Neuronal stem cell (in vitro differentiated cells): Measurements from ENCODE around the gene C1orf141.

Source experiments
- DNase-seq: peaks from one replicate; pipeline ENCODE4 v3.0.0-alpha.2; 2013; ENCODE audit warnings: low spot score
- H2AFZ ChIP-seq: one replicate; pipeline ENCODE4 v1.6.1; 2013; ENCODE audit warnings: mild to moderate bottlenecking, low read length, inconsistent platforms
- H2AK5ac ChIP-seq: 2 replicates; pipeline ENCODE4 v1.6.1; 2013; ENCODE audit warnings: low read depth, mild to moderate bottlenecking, inconsistent platforms, low read length, moderate library complexity, mixed read lengths
- H2BK120ac ChIP-seq: 2 replicates; pipeline ENCODE4 v1.6.1; 2013; ENCODE audit warnings: low read depth, mild to moderate bottlenecking, inconsistent platforms, low read length, moderate library complexity, mixed read lengths
- H2BK12ac ChIP-seq: one replicate; pipeline ENCODE4 v1.6.1; 2013; ENCODE audit warnings: low read length, inconsistent platforms
- H2BK15ac ChIP-seq: 2 replicates; pipeline ENCODE4 v1.6.1; 2013; ENCODE audit warnings: mild to moderate bottlenecking, low read length, inconsistent platforms, mixed read lengths
- H2BK5ac ChIP-seq: one replicate; pipeline ENCODE4 v1.6.1; 2013; ENCODE audit warnings: inconsistent platforms, mild to moderate bottlenecking, low read length, moderate library complexity
- H3K14ac ChIP-seq: one replicate; pipeline ENCODE4 v1.6.1; 2013; ENCODE audit warnings: low read length, inconsistent platforms
- H3K18ac ChIP-seq: 2 replicates; pipeline ENCODE4 v1.6.1; 2013; ENCODE audit warnings: low read length, inconsistent platforms
- H3K23ac ChIP-seq: 2 replicates; pipeline ENCODE4 v1.6.1; 2013; ENCODE audit warnings: low read depth, mild to moderate bottlenecking, mixed read lengths, low read length, inconsistent platforms; ENCODE audit not compliant: poor library complexity
- H3K27ac ChIP-seq: replicated peaks from 3 replicates; pipeline ENCODE4 v1.5.1; 2013; ENCODE audit warnings: low read length, inconsistent platforms
- H3K27me3 ChIP-seq, 3 experiments: 2 replicates each; pipeline ENCODE4 v1.6.1; 2013; ENCODE audit warnings: low read length in 3 of 3, mild to moderate bottlenecking in 2 of 3, inconsistent platforms in 1 of 3, low read depth in 1 of 3, mixed read lengths in 1 of 3, moderate library complexity in 1 of 3; ENCODE audit not compliant: control insufficient read depth in 3 of 3, insufficient read depth in 3 of 3
- H3K36me3 ChIP-seq, 2 donors: replicated peaks in 1 of 2; 2 replicates each; pipeline ENCODE4 v1.6.1; 2013; ENCODE audit warnings: low read length in 2 of 2; ENCODE audit not compliant: control insufficient read depth in 2 of 2, insufficient read depth in 2 of 2
- H3K4ac ChIP-seq: 2 replicates; pipeline ENCODE4 v1.6.1; 2013; ENCODE audit warnings: inconsistent platforms, mild to moderate bottlenecking, low read length, moderate library complexity
- H3K4me1 ChIP-seq, 2 donors: 1 replicate in 1 of 2; 2 replicates in 1 of 2; pipeline ENCODE4 v1.6.1; 2013; ENCODE audit warnings: low read length in 2 of 2, low read depth in 1 of 2; ENCODE audit not compliant: control insufficient read depth in 2 of 2, insufficient read depth in 1 of 2
- H3K4me2 ChIP-seq: one replicate; pipeline ENCODE4 v1.6.1; 2013; ENCODE audit warnings: mild to moderate bottlenecking, low read length, inconsistent platforms; ENCODE audit not compliant: insufficient read depth, poor library complexity, severe bottlenecking
- H3K4me3 ChIP-seq, 2 donors: 2 replicates each; pipeline ENCODE4 v1.5.1; 2013; ENCODE audit warnings: low read length in 2 of 2, mild to moderate bottlenecking in 2 of 2, inconsistent platforms in 1 of 2, moderate library complexity in 1 of 2
- H3K79me1 ChIP-seq: one replicate; pipeline ENCODE4 v1.6.1; 2013; ENCODE audit warnings: low read depth, mild to moderate bottlenecking, inconsistent platforms, low read length, moderate library complexity
- H3K9ac ChIP-seq: one replicate; pipeline ENCODE4 v1.6.1; 2013; ENCODE audit warnings: mild to moderate bottlenecking, low read depth, low read length, inconsistent platforms; ENCODE audit not compliant: poor library complexity
- H3K9me3 ChIP-seq, 2 donors: replicated peaks in 1 of 2; 2 replicates each; pipeline versions ENCODE3 to v1.6.1; 2013; ENCODE audit warnings: low read length in 2 of 2, mild to moderate bottlenecking in 2 of 2, inconsistent platforms in 1 of 2, low read depth in 1 of 2, mixed read lengths in 1 of 2, moderate library complexity in 1 of 2; ENCODE audit not compliant: control insufficient read depth in 2 of 2, insufficient read depth in 1 of 2
- H4K8ac ChIP-seq: one replicate; pipeline ENCODE4 v1.6.1; 2013; ENCODE audit warnings: low read depth, mild to moderate bottlenecking, inconsistent platforms, low read length, moderate library complexity
- H4K91ac ChIP-seq: one replicate; pipeline ENCODE4 v1.6.1; 2013; ENCODE audit warnings: low read length, low read depth, mild to moderate bottlenecking, inconsistent platforms; ENCODE audit not compliant: poor library complexity
- WGBS, 2 donors: extraction: QIAGEN DNeasy Blood & Tissue Kit; methylation state at CpG; one replicate each; pipeline ENCODE4 v1.1.7; 2013; ENCODE audit warnings: missing lambda C conversion rate in 2 of 2, mixed read lengths in 1 of 2; ENCODE audit not compliant: insufficient read length in 2 of 2, insufficient replicate concordance in 1 of 2; ENCODE audit errors: extremely low coverage in 2 of 2; 5-methylcytosine and 5-hydroxymethylcytosine counted together

The C1orf141 gene

GRCh38 chr1:67171978-67172377 lies 37.2 kb upstream of the C1orf141 start:
- Histone ChIP-seq H3K9me3 (no peaks in the 10 kb centered on the region), H2BK120ac (no peak overlapping the region), H3K9ac (no peak overlapping the region), H3K4me3 (no peak overlapping the region), H4K91ac (no peak overlapping the region), H3K79me1 (no peaks in the 10 kb centered on the region), H3K18ac (no peak overlapping the region), H2AK5ac (no peak overlapping the region), H3K4me1 (no peaks in the 10 kb centered on the region), H3K14ac (no peak overlapping the region), H2BK5ac (no peak overlapping the region), H3K4ac (no peak overlapping the region), H3K4me2 (no peak overlapping the region), H2BK15ac (no peak overlapping the region), H2AFZ (peak overlapping the region; percentile 36), H3K27me3 (no peaks in the 10 kb centered on the region), H3K27ac (no peak overlapping the region), H3K23ac (no peak overlapping the region), H2BK12ac (no peak overlapping the region), H3K36me3 (no peaks in the 10 kb centered on the region), H4K8ac (no peak overlapping the region)
- no peak for DNase-seq
- WGBS, 2 donors = no CpG with 5 or more reads among the region's 1 CpG

GRCh38 chr1:67171574-67171955 lies 36.8 kb upstream of the C1orf141 start:
- Histone ChIP-seq H3K9ac (no peak overlapping the region), H3K4me2 (no peak overlapping the region), H3K9me3 (no peaks in the 10 kb centered on the region), H4K91ac (no peak overlapping the region), H3K4me3 (no peak overlapping the region), H2BK15ac (no peak overlapping the region), H2BK120ac (no peak overlapping the region), H3K14ac (no peak overlapping the region), H2BK12ac (no peak overlapping the region), H3K79me1 (no peaks in the 10 kb centered on the region), H2AFZ (peak overlapping the region; percentile 36), H3K4me1 (no peaks in the 10 kb centered on the region), H2BK5ac (no peak overlapping the region), H3K36me3 (no peaks in the 10 kb centered on the region), H3K27ac (no peak overlapping the region), H3K23ac (no peak overlapping the region), H3K27me3 (no peaks in the 10 kb centered on the region), H4K8ac (no peak overlapping the region), H3K4ac (no peak overlapping the region), H2AK5ac (no peak overlapping the region), H3K18ac (no peak overlapping the region)
- DNase-seq = no peak
- no CpG with 5 or more reads among the region's 2 CpGs for WGBS, 2 donors

GRCh38 chr1:67170751-67171573 lies 36.2 kb upstream of the C1orf141 start:
- H2AFZ ChIP-seq = no peak overlapping the region
- no peak overlapping the region for H3K23ac ChIP-seq
- no peak overlapping the region for H3K27ac ChIP-seq
- H3K4me1 ChIP-seq = no peaks in the 10 kb centered on the region
- H2BK15ac ChIP-seq = no peak overlapping the region
- no CpG with 5 or more reads among the region's 2 CpGs for WGBS, 2 donors
- no peak overlapping the region for H3K9ac ChIP-seq
- no peak overlapping the region for H4K91ac ChIP-seq
- H2BK5ac ChIP-seq = no peak overlapping the region
- H2BK12ac ChIP-seq = no peak overlapping the region
- H3K4ac ChIP-seq = no peak overlapping the region
- no peak overlapping the region for H3K18ac ChIP-seq
- no peak overlapping the region for H3K14ac ChIP-seq
- no peak overlapping the region for H2BK120ac ChIP-seq
- no peaks in the 10 kb centered on the region for H3K79me1 ChIP-seq
- no peaks in the 10 kb centered on the region for H3K36me3 ChIP-seq
- no peaks in the 10 kb centered on the region for H3K27me3 ChIP-seq
- no peaks in the 10 kb centered on the region for H3K9me3 ChIP-seq
- no peak for DNase-seq
- H2AK5ac ChIP-seq = no peak overlapping the region
- no peak overlapping the region for H3K4me2 ChIP-seq
- H3K4me3 ChIP-seq = no peak overlapping the region
- H4K8ac ChIP-seq = no peak overlapping the region

GRCh38 chr1:67169932-67170331 lies 35.2 kb upstream of the C1orf141 start:
- no peak overlapping the region for H3K4ac ChIP-seq
- no peaks in the 10 kb centered on the region for H3K36me3 ChIP-seq
- no peak overlapping the region for H3K27ac ChIP-seq
- no peak overlapping the region for H4K8ac ChIP-seq
- H3K4me2 ChIP-seq = no peak overlapping the region
- H3K27me3 ChIP-seq = no peaks in the 10 kb centered on the region
- no peak overlapping the region for H4K91ac ChIP-seq
- H3K23ac ChIP-seq = no peak overlapping the region
- H2BK120ac ChIP-seq = no peak overlapping the region
- no peak overlapping the region for H2AFZ ChIP-seq
- H3K4me3 ChIP-seq = no peak overlapping the region
- H2BK12ac ChIP-seq = no peak overlapping the region
- no peaks in the 10 kb centered on the region for H3K4me1 ChIP-seq
- no peaks in the 10 kb centered on the region for H3K79me1 ChIP-seq
- no peak overlapping the region for H2BK5ac ChIP-seq
- no peaks in the 10 kb centered on the region for H3K9me3 ChIP-seq
- no peak overlapping the region for H3K18ac ChIP-seq
- H2AK5ac ChIP-seq = no peak overlapping the region
- H3K14ac ChIP-seq = no peak overlapping the region
- H2BK15ac ChIP-seq = no peak overlapping the region
- DNase-seq = no peak
- no CpG with 5 or more reads among the region's 3 CpGs for WGBS, 2 donors
- no peak overlapping the region for H3K9ac ChIP-seq
